SK-N-SH (cell line): ENCODE results near the gene KCNH4. TPM values are rescaled to one million over a fixed set of nuclear protein-coding genes. Genes with fewer than 3 reads are reported as not detected.
A peak's percentile ranks its signal among the peaks of the same experiment; 100 is the strongest.

Source experiments
- CTCF ChIA-PET: fragments of 300-600, 350-600 bp; formaldehyde crosslinking; extraction: SDS; loops from one replicate; lab custom pipeline; 2021; lab: Yijun Ruan, JAX
- POLR2A ChIA-PET: fragments of 350-600 bp; sonication (Branson Sonifier 250); formaldehyde crosslinking; extraction: SDS; loops from one replicate; lab custom pipeline; 2020; ENCODE audit warnings: antibody characterized with exemption, inconsistent platforms; lab: Yijun Ruan, JAX
- DNase-seq: peaks from one replicate; pipeline ENCODE4 v3.0.0; 2012
- H2AFZ ChIP-seq: fragments of 200-600 bp; sonication (generic); 2 replicates; pipeline ENCODE4 v1.8.1; 2016; ENCODE audit warnings: antibody characterized with exemption, mild to moderate bottlenecking, low read depth
- H3F3A ChIP-seq: fragments of 200-600 bp; sonication (generic); replicated peaks from 2 replicates; pipeline ENCODE3; 2016; ENCODE audit warnings: antibody characterized with exemption, mild to moderate bottlenecking; ENCODE audit not compliant: insufficient read depth
- H3K27ac ChIP-seq, 2 experiments: fragments of 200-500 bp in 1 of 2; fragments of 200-600 bp in 1 of 2; sonication (Bioruptor generic) in 1 of 2; sonication (generic), shearing (Covaris generic) in 1 of 2; 2 replicates each; pipeline versions ENCODE4 v1.5.1 to v1.6.1; 2014 to 2016; ENCODE audit warnings: low read depth in 2 of 2, inconsistent platforms in 1 of 2, low read length in 1 of 2, mild to moderate bottlenecking in 1 of 2, mixed read lengths in 1 of 2
- H3K27me3 ChIP-seq: fragments of 200-600 bp; sonication (generic), shearing (Covaris generic); 2 replicates; pipeline ENCODE4 v1.6.1; 2016; ENCODE audit warnings: mixed run types; ENCODE audit not compliant: insufficient read depth
- H3K36me3 ChIP-seq, 2 experiments: fragments of 200-500 bp in 1 of 2; fragments of 200-600 bp in 1 of 2; sonication (Bioruptor generic) in 1 of 2; sonication (generic) in 1 of 2; replicated peaks in 1 of 2; 2 replicates each; pipeline versions ENCODE3 to v1.5.1; 2014 to 2016; ENCODE audit warnings: low read length in 1 of 2, mild to moderate bottlenecking in 1 of 2; ENCODE audit not compliant: insufficient read depth in 2 of 2, control insufficient read depth in 1 of 2
- H3K4me1 ChIP-seq, 2 experiments: fragments of 200-500 bp in 1 of 2; fragments of 200-600 bp in 1 of 2; sonication (Bioruptor generic) in 1 of 2; sonication (generic), shearing (Covaris generic) in 1 of 2; 2 replicates each; pipeline versions ENCODE4 v1.5.1 to v1.6.1; 2014 to 2016; ENCODE audit warnings: low read depth in 1 of 2, low read length in 1 of 2, mixed run types in 1 of 2; ENCODE audit not compliant: insufficient read depth in 2 of 2, control insufficient read depth in 1 of 2
- H3K4me2 ChIP-seq: fragments of 200-600 bp; sonication (generic), shearing (Covaris generic); 2 replicates; pipeline ENCODE4 v1.6.1; 2017; ENCODE audit warnings: mixed run types
- H3K4me3 ChIP-seq, 2 experiments: fragments of 200-500 bp in 1 of 2; fragments of 200-600 bp in 1 of 2; sonication (Bioruptor generic) in 1 of 2; sonication (generic), shearing (Covaris generic) in 1 of 2; 2 replicates each; pipeline versions ENCODE4 v1.5.1 to v1.8.1; 2014 to 2016; ENCODE audit warnings: low read depth in 2 of 2, inconsistent platforms in 1 of 2, low read length in 1 of 2, mild to moderate bottlenecking in 1 of 2, mixed read lengths in 1 of 2, moderate library complexity in 1 of 2
- H3K79me2 ChIP-seq: fragments of 200-600 bp; sonication (generic); 2 replicates; pipeline ENCODE4 v1.8.1; 2017; ENCODE audit warnings: mild to moderate bottlenecking; ENCODE audit not compliant: insufficient read depth
- H3K9ac ChIP-seq: fragments of 200-600 bp; sonication (generic); 2 replicates; pipeline ENCODE4 v1.6.1; 2017; ENCODE audit warnings: mixed run types
- H3K9me2 ChIP-seq: fragments of 200-600 bp; sonication (generic); 2 replicates; pipeline ENCODE4 v1.6.1; 2017; ENCODE audit warnings: mixed run types
- H3K9me3 ChIP-seq: fragments of 200-600 bp; sonication (generic); 2 replicates; pipeline ENCODE4 v1.6.1; 2017; ENCODE audit warnings: mixed run types, mild to moderate bottlenecking, moderate library complexity
- H4K20me1 ChIP-seq: fragments of 200-600 bp; sonication (generic); 2 replicates; pipeline ENCODE4 v1.6.1; 2017; ENCODE audit warnings: mild to moderate bottlenecking, mixed run types; ENCODE audit not compliant: insufficient read depth
- CHD2 ChIP-seq: fragments of 150-350 bp; IDR thresholded peaks from 2 replicates; pipeline ENCODE4 v1.6.1; 2018; ENCODE audit warnings: low read length; ENCODE audit not compliant: partially characterized antibody
- CTCF ChIP-seq: fragments of 200-600 bp; sonication (generic); IDR thresholded peaks from 2 replicates; pipeline ENCODE4 v1.6.1; 2017; ENCODE audit warnings: antibody characterized with exemption, mild to moderate bottlenecking, moderate library complexity
- ELF1 ChIP-seq: IDR thresholded peaks from 2 replicates; pipeline ENCODE4 v1.4.0; 2012
- EP300 ChIP-seq, 2 experiments: IDR thresholded peaks; 2 replicates each; pipeline versions ENCODE4 v1.4.0 to v1.6.1; 2012; ENCODE audit warnings: borderline replicate concordance in 1 of 2, low read depth in 1 of 2, low read length in 1 of 2
- FOXJ3 ChIP-seq: sonication (generic); formaldehyde crosslinking; IDR thresholded peaks from 2 replicates; pipeline ENCODE4 v1.5.1; 2020; ENCODE audit warnings: mild to moderate bottlenecking, missing genetic modification reagents
- GABPA ChIP-seq: IDR thresholded peaks from 2 replicates; pipeline ENCODE4 v1.4.0; 2012; ENCODE audit warnings: low read depth, mild to moderate bottlenecking
- IRF3 ChIP-seq: fragments of 150-350 bp; IDR thresholded peaks from 2 replicates; pipeline ENCODE4 v1.6.1; 2016; ENCODE audit warnings: mild to moderate bottlenecking, low read depth, low read length
- JUND ChIP-seq: IDR thresholded peaks from 2 replicates; pipeline ENCODE4 v1.4.0; 2012
- MAX ChIP-seq: IDR thresholded peaks from 2 replicates; pipeline ENCODE4 v1.4.0; 2012; ENCODE audit warnings: low read depth
- MEF2A ChIP-seq: IDR thresholded peaks from 2 replicates; pipeline ENCODE4 v1.4.0; 2012; ENCODE audit warnings: low read depth, borderline replicate concordance
- NFIC ChIP-seq: IDR thresholded peaks from 2 replicates; pipeline ENCODE4 v1.4.0; 2012; ENCODE audit warnings: borderline replicate concordance
- POLR2AphosphoS5 ChIP-seq: IDR thresholded peaks from 2 replicates; pipeline ENCODE4 v1.6.1; 2012; ENCODE audit warnings: low read depth, low read length
- RAD21 ChIP-seq: IDR thresholded peaks from 2 replicates; pipeline ENCODE4 v1.6.1; 2012; ENCODE audit warnings: mild to moderate bottlenecking, low read length
- RCOR1 ChIP-seq: fragments of 150-350 bp; IDR thresholded peaks from 2 replicates; pipeline ENCODE4 v1.6.1; 2017; ENCODE audit warnings: antibody characterized with exemption, low read length
- RFX5 ChIP-seq: IDR thresholded peaks from 2 replicates; pipeline ENCODE4 v1.6.1; 2012; ENCODE audit warnings: mild to moderate bottlenecking, improper control_type of control experiment, low read length
- RXRA ChIP-seq: IDR thresholded peaks from 2 replicates; pipeline ENCODE4 v1.4.0; 2012; ENCODE audit warnings: low read depth, mild to moderate bottlenecking, borderline replicate concordance
- SIN3A ChIP-seq: IDR thresholded peaks from 2 replicates; pipeline ENCODE4 v1.6.1; 2012; ENCODE audit warnings: low read depth, mild to moderate bottlenecking, low read length, moderate library complexity, borderline replicate concordance
- SMC3 ChIP-seq: IDR thresholded peaks from 2 replicates; pipeline ENCODE4 v1.6.1; 2012; ENCODE audit warnings: low read depth, low read length, improper control_type of control experiment
- USF1 ChIP-seq: IDR thresholded peaks from 2 replicates; pipeline ENCODE4 v1.4.0; 2012; ENCODE audit warnings: low read depth, borderline replicate concordance
- USF2 ChIP-seq: fragments of 150-350 bp; IDR thresholded peaks from 2 replicates; pipeline ENCODE4 v1.6.1; 2017; ENCODE audit warnings: antibody characterized with exemption, low read length, low read depth, borderline replicate concordance
- WGBS: methylation state at CpG from one replicate; pipeline ENCODE4 v1.1.6; 2017; ENCODE audit warnings: low lambda C conversion rate; 5-methylcytosine and 5-hydroxymethylcytosine counted together
- polyA plus RNA-seq, 3 experiments: library from polyadenylated mRNA; depleted of rRNA; stranded (reverse); fragments of >200 nt; gene quantifications; 2 replicates each; pipeline ENCODE4 v1.2.3, GENCODE V29; 2012

The KCNH4 gene
- polyA plus RNA-seq, 1 of the 3 experiments (the other 2 are of a cell fraction): 0.46 TPM

GRCh38 chr17:42118545-42118944 lies 62.4 kb downstream of the KCNH4 start:
- Histone ChIP-seq H3K79me2 (no peaks in the 10 kb centered on the region), H3K9ac (no peak overlapping the region), H3K4me1 (peaks cover 0 to 11% of the 10 kb centered on the region in 2 experiments; a peak in 1 of 4 replicates), H3K27me3 (no peaks in the 10 kb centered on the region), H3K36me3 (peaks cover 5 to 39% of the 10 kb centered on the region in 2 experiments), H3K9me2 (no peaks in the 10 kb centered on the region), H3K27ac (no peak overlapping the region), H4K20me1 (no peaks in the 10 kb centered on the region), H3K4me3 (no peak overlapping the region), H3K4me2 (no peak overlapping the region), H3K9me3 (no peaks in the 10 kb centered on the region), H3F3A (no peaks in the 10 kb centered on the region), H2AFZ (no peak overlapping the region)
- WGBS: 80% methylated on average over 2 of the region's 2 CpGs
- ChIA-PET POLR2A (interaction anchor here (1.1 kb wide), 1 partner anchor 51 kb away, joined by 3 read pairs; no protein-coding TSS in a partner anchor), CTCF (interaction anchor here (0.7 to 29.9 kb wide), 17 partner anchors 11 to 307 kb away, joined by 3 to 496 read pairs (median 4); partner anchors contain the start of genes CNP, DNAJC7, GHDC and KCNH4)
- TF ChIP-seq USF1 (no peak), MAX (no peak), CTCF (peak; percentile 54), EP300 (IDR thresholded peaks at IDR 0.05; ENCODE audit: borderline replicate concordance in 1 of 2, low read depth in 1 of 2, low read length in 1 of 2) (no peak), USF2 (no peak), NFIC (no peak), RAD21 (peak; percentile 29), JUND (no peak), RFX5 (no peak), SMC3 (no peak), FOXJ3 (CRISPR knock-in tag) (no peak), MEF2A (no peak)
- DNase-seq: peak; percentile 56

GRCh38 chr17:42118126-42118510 lies 62.8 kb downstream of the KCNH4 start:
- POLR2A ChIA-PET: interaction anchor here (0.6 to 1.1 kb wide), 3 partner anchors 50 to 281 kb away, joined by 3 read pairs; no protein-coding TSS in a partner anchor
- DNase-seq: no peak
- Histone ChIP-seq H3K9me2 (no peaks in the 10 kb centered on the region), H2AFZ (no peak overlapping the region), H3K36me3 (peaks cover 5 to 43% of the 10 kb centered on the region in 2 experiments), H3K27ac (no peak overlapping the region), H3K4me1 (peaks cover 0 to 11% of the 10 kb centered on the region in 2 experiments; a peak in 1 of 4 replicates), H3K79me2 (no peaks in the 10 kb centered on the region), H3K9me3 (no peaks in the 10 kb centered on the region), H3K4me2 (no peak overlapping the region), H4K20me1 (no peaks in the 10 kb centered on the region), H3K4me3 (no peak overlapping the region), H3K9ac (no peak overlapping the region), H3F3A (no peaks in the 10 kb centered on the region), H3K27me3 (no peaks in the 10 kb centered on the region)
- CTCF ChIA-PET: interaction anchor here (0.7 to 29.9 kb wide), 13 partner anchors 10 to 156 kb away, joined by 3 to 496 read pairs (median 6); partner anchors contain the start of genes DNAJC7, KCNH4 and NKIRAS2
- 100% methylated on average over 2 of the region's 4 CpGs for WGBS
- no peak for TF ChIP-seq NFIC
- TF ChIP-seq CHD2: no peak
- TF ChIP-seq RAD21: no peak
- no peak for TF ChIP-seq ELF1
- TF ChIP-seq POLR2AphosphoS5: no peak
- no peak for TF ChIP-seq CTCF
- TF ChIP-seq IRF3: no peak
- TF ChIP-seq RXRA: no peak
- TF ChIP-seq RFX5: no peak
- no peak for TF ChIP-seq MAX
- TF ChIP-seq GABPA: no peak
- TF ChIP-seq RCOR1: no peak
- no peak for TF ChIP-seq SIN3A
